ENCODE results near the gene CENPV. TPM values are rescaled to one million over a fixed set of nuclear protein-coding genes. Genes with fewer than 3 reads are reported as not detected.
"Not testable (repeated sequence)": the region's sequence is repeated elsewhere in the genome, so short reads cannot be mapped to it uniquely, and the experiment has no call there.

Gene CENPV
- total and polyA plus RNA-seq, 10 of the 15 experiments (the other 5 are each of a cell fraction or from before 2014, with no cell fraction given), result 22.5 to 98.6 (median 80.8) TPM

DNA sequence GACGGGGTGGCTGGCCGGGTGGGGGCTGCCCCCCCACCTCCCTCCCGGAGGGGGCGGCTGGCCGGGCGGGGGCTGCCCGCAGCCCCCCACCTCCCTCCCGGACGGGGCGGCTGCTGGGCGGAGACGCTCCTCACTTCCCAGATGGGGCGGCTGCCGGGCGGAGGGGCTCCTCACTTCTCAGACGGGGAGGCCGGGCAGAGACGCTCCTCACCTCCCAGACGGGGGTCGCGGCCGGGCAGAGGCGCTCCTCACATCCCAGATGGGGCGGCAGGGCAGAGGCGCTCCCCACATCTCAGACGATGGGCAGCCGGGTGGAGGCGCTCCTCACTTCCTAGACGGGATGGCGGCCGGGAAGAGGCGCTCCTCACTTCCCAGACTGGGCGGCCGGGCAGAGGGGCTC, 41.2 kb downstream of the CENPV start:
- H3K9me3 ChIP-seq (replicated peaks; ENCODE audit: control insufficient read depth, insufficient read depth, low read length); ATAC-seq; H3K4me1 ChIP-seq (ENCODE audit: control insufficient read depth, insufficient read depth, low read length); in situ Hi-C loops (cut with MboI); H4K20me1 ChIP-seq (ENCODE audit: control insufficient read depth, insufficient read depth); H3K79me2 ChIP-seq (ENCODE audit: control insufficient read depth, insufficient read depth, low read length); H3K27me3 ChIP-seq (replicated peaks in 1 of 2; ENCODE audit: control insufficient read depth in 2 of 2, insufficient read depth in 2 of 2, low read length in 1 of 2); H2AFZ ChIP-seq (ENCODE audit: control insufficient read depth, low read depth, low read length); H3K27ac ChIP-seq (ENCODE audit: control insufficient read depth, insufficient read depth); RAD21 ChIA-PET (ENCODE audit: unreplicated experiment); POLR2A ChIA-PET; intact Hi-C loops (cut with micrococcal nuclease; ENCODE audit: unreplicated experiment); H3K4me3 ChIP-seq; H3K4me2 ChIP-seq (ENCODE audit: control insufficient read depth, insufficient read depth); H3K9ac ChIP-seq (ENCODE audit: control insufficient read depth, insufficient read depth, low read length); H3K36me3 ChIP-seq (ENCODE audit: control insufficient read depth in 2 of 2, insufficient read depth in 2 of 2, low read length in 1 of 2); BruUV-seq (replicated peaks); FAIRE-seq; DNase-seq (ENCODE audit: low read depth, low spot score): not testable (repeated sequence)
- WGBS (ENCODE audit: insufficient coverage, insufficient replicate concordance, low lambda C conversion rate, missing lambda C conversion rate), result 99% methylated on average over 18 of the region's 34 CpGs
- ChIA-PET CTCF (interaction anchor here (0.8 kb wide), 1 partner anchor 53 kb away, joined by 4 read pairs; no protein-coding TSS in a partner anchor), SMC1A (ENCODE audit: uncharacterized antibody, unreplicated experiment) (interaction anchor here (1.3 kb wide), 1 partner anchor 14 kb away, joined by 7 read pairs; no protein-coding TSS in a partner anchor)

DNA sequence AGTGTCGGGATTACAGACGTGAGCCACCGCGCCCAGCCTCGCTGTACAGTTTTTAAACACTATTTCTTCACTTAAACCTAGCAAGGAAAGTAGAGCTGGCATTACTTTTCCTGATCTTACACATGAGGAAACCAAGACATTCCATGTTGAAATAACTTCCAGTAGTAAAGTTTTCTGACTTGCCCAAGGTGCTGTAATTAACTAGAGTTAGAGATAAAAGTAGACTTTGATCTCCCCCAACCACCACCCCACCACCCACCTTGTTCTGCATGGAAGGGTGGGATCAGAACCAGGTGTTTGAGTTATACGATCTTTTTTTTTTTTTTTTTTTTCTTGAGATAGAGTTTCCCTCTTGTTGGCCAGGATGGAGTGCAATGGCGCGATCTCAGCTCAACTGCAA, 47.1 kb downstream of the CENPV start:
- ATAC-seq, result no peak
- Histone ChIP-seq H4K20me1 (ENCODE audit: control insufficient read depth, insufficient read depth) (no peaks in the 10 kb centered on the region), H3K4me3 (no peak overlapping the region), H3K4me2 (ENCODE audit: control insufficient read depth, insufficient read depth) (no peak overlapping the region), H3K36me3 (ENCODE audit: control insufficient read depth in 2 of 2, insufficient read depth in 2 of 2, low read length in 1 of 2) (no peaks in the 10 kb centered on the region; a peak in 1 of 4 replicates), H3K27ac (ENCODE audit: control insufficient read depth, insufficient read depth) (no peak overlapping the region), H2AFZ (ENCODE audit: control insufficient read depth, low read depth, low read length) (no peak overlapping the region), H3K27me3 (replicated peaks in 1 of 2; ENCODE audit: control insufficient read depth in 2 of 2, insufficient read depth in 2 of 2, low read length in 1 of 2) (no peaks in the 10 kb centered on the region), H3K4me1 (ENCODE audit: control insufficient read depth, insufficient read depth, low read length) (no peaks in the 10 kb centered on the region), H3K79me2 (ENCODE audit: control insufficient read depth, insufficient read depth, low read length) (no peaks in the 10 kb centered on the region), H3K9ac (ENCODE audit: control insufficient read depth, insufficient read depth, low read length) (no peak overlapping the region), H3K9me3 (replicated peaks; ENCODE audit: control insufficient read depth, insufficient read depth, low read length) (no peaks in the 10 kb centered on the region)
- SMC1A ChIA-PET (ENCODE audit: uncharacterized antibody, unreplicated experiment), result interaction anchor here (1.0 to 1.9 kb wide), 6 partner anchors 8 to 215 kb away, joined by 3 to 8 read pairs (median 6); no protein-coding TSS in a partner anchor
- RAD21 ChIA-PET (ENCODE audit: unreplicated experiment), result interaction anchor here (1.4 to 2.5 kb wide), 4 partner anchors 45 to 215 kb away, joined by 4 to 13 read pairs (median 8); partner anchors contain the start of gene TRPV2
- intact Hi-C loops (cut with micrococcal nuclease; ENCODE audit: unreplicated experiment) (no loop called here), in situ Hi-C loops (cut with MboI) (no loop called here)
- CTCF ChIA-PET, result interaction anchor here (1.4 to 5.4 kb wide), 9 partner anchors 8 to 147 kb away, joined by 3 to 37 read pairs (median 11); partner anchors contain the start of gene CENPV
- no TSS peak for BruUV-seq (replicated peaks)
- FAIRE-seq, result no peak
- no peak for DNase-seq (ENCODE audit: low read depth, low spot score)
- POLR2A ChIA-PET, result no interaction called here
- WGBS (ENCODE audit: insufficient coverage, insufficient replicate concordance, low lambda C conversion rate, missing lambda C conversion rate), result 76% methylated on average over 8 of the region's 8 CpGs
- TF ChIP-seq MTA3 (IDR thresholded peaks at IDR 0.05; ENCODE audit: borderline replicate concordance, low read length) (no peak), FOS (IDR thresholded peaks at IDR 0.05; ENCODE audit: borderline replicate concordance, extremely low read depth, insufficient read length) (no peak), TCF3 (IDR thresholded peaks at IDR 0.05; ENCODE audit: borderline replicate concordance, insufficient read depth, low read depth, low read length) (no peak), LARP7 (IDR thresholded peaks at IDR 0.05) (no peak), SMARCA5 (IDR thresholded peaks at IDR 0.05) (no peak), BHLHE40 (IDR thresholded peaks at IDR 0.05; ENCODE audit: borderline replicate concordance in 1 of 2, low read depth in 2 of 2, low read length in 1 of 2) (no peak), TCF7 (IDR thresholded peaks at IDR 0.05; ENCODE audit: borderline replicate concordance) (no peak), EP300 (IDR thresholded peaks at IDR 0.05; ENCODE audit: borderline replicate concordance in 1 of 2, control insufficient read depth in 1 of 2, low read depth in 2 of 2, low read length in 2 of 2) (no peak), NR2C1 (IDR thresholded peaks at IDR 0.05) (no peak)
- TF ChIP-seq, protein P1, sequence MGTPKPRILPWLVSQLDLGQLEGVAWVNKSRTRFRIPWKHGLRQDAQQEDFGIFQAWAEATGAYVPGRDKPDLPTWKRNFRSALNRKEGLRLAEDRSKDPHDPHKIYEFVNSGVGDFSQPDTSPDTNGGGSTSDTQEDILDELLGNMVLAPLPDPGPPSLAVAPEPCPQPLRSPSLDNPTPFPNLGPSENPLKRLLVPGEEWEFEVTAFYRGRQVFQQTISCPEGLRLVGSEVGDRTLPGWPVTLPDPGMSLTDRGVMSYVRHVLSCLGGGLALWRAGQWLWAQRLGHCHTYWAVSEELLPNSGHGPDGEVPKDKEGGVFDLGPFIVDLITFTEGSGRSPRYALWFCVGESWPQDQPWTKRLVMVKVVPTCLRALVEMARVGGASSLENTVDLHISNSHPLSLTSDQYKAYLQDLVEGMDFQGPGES (IDR thresholded peaks at IDR 0.05), result no peak
- TF ChIP-seq, protein P2, sequence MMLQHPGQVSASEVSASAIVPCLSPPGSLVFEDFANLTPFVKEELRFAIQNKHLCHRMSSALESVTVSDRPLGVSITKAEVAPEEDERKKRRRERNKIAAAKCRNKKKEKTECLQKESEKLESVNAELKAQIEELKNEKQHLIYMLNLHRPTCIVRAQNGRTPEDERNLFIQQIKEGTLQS (IDR thresholded peaks at IDR 0.05; ENCODE audit: borderline replicate concordance, extremely low read depth, low read depth, low read length), result no peak
